Measurements from ENCODE around the gene PCDH9. TPM values are rescaled to one million over a fixed set of nuclear protein-coding genes. Genes with fewer than 3 reads are reported as not detected.

PCDH9 gene
- total RNA-seq, 1 donor from 2014 or later: 17.1 TPM

GRCh38 chr13:66835040-66835628, 395.0 kb downstream of the PCDH9 start:
- intact Hi-C loops (cut with DNase I): loop anchor here (10.0 kb wide), 1 partner anchor 400 kb away; the partner anchor contains the start of gene PCDH9
- DNase-seq (ENCODE audit: low spot score): peak; percentile 81

GRCh38 chr13:66830940-66831716, 399.0 kb downstream of the PCDH9 start:
- DNase-seq (ENCODE audit: low spot score): no peak

GRCh38 chr13:66829803-66830202, 400.3 kb downstream of the PCDH9 start:
- intact Hi-C loops (cut with DNase I): loop anchor here (10.0 kb wide), 1 partner anchor 405 kb away; the partner anchor contains the start of gene PCDH9
- DNase-seq (ENCODE audit: low spot score): no peak

More at GRCh38 chr13:66830940-66831716, 399.0 kb downstream of the PCDH9 start:
- intact Hi-C loops (cut with DNase I): loop anchor here (10.0 kb wide), 1 partner anchor 404 kb away; the partner anchor contains the start of gene PCDH9

GRCh38 chr13:66826398-66826797, 403.7 kb downstream of the PCDH9 start:
- intact Hi-C loops (cut with DNase I): no loop called here
- no peak for DNase-seq (ENCODE audit: low spot score)

- no peak for DNase-seq (ENCODE audit: low spot score)
- intact Hi-C loops (cut with DNase I): no loop called here
Observed at GRCh38 chr13:66821551-66821950, 408.6 kb downstream of the PCDH9 start.

- intact Hi-C loops (cut with DNase I): no loop called here
- DNase-seq (ENCODE audit: low spot score): no peak
Observed at GRCh38 chr13:66811455-66811854, 418.7 kb downstream of the PCDH9 start.

- intact Hi-C loops (cut with DNase I): no loop called here
- no peak for DNase-seq (ENCODE audit: low spot score)
Observed at GRCh38 chr13:66809485-66809884, 420.7 kb downstream of the PCDH9 start.

- no peak for DNase-seq (ENCODE audit: low spot score)
- intact Hi-C loops (cut with DNase I): no loop called here
Observed at GRCh38 chr13:66807251-66807650, 422.9 kb downstream of the PCDH9 start.

- no peak for DNase-seq (ENCODE audit: low spot score)
Observed at GRCh38 chr13:66805657-66806056, 424.5 kb downstream of the PCDH9 start.

GRCh38 chr13:66803808-66804456, 426.2 kb downstream of the PCDH9 start:
- intact Hi-C loops (cut with DNase I): no loop called here
- no peak for DNase-seq (ENCODE audit: low spot score)

More at GRCh38 chr13:66805657-66806056, 424.5 kb downstream of the PCDH9 start:
- intact Hi-C loops (cut with DNase I): no loop called here

GRCh38 chr13:66803013-66803807, 426.9 kb downstream of the PCDH9 start:
- intact Hi-C loops (cut with DNase I): no loop called here
- DNase-seq (ENCODE audit: low spot score): no peak

GRCh38 chr13:66795636-66796035, 434.5 kb downstream of the PCDH9 start:
- no peak for DNase-seq (ENCODE audit: low spot score)
- intact Hi-C loops (cut with DNase I): no loop called here

GRCh38 chr13:66794340-66795031, 435.6 kb downstream of the PCDH9 start:
- DNase-seq (ENCODE audit: low spot score): no peak
- intact Hi-C loops (cut with DNase I): no loop called here

- intact Hi-C loops (cut with DNase I): no loop called here
- DNase-seq (ENCODE audit: low spot score): no peak
Observed at GRCh38 chr13:66790861-66791260, 439.3 kb downstream of the PCDH9 start.

GRCh38 chr13:66781241-66781640, 448.9 kb downstream of the PCDH9 start:
- intact Hi-C loops (cut with DNase I): no loop called here
- no peak for DNase-seq (ENCODE audit: low spot score)

GRCh38 chr13:66780814-66781213, 449.3 kb downstream of the PCDH9 start:
- DNase-seq (ENCODE audit: low spot score): no peak
- intact Hi-C loops (cut with DNase I): no loop called here

GRCh38 chr13:66778461-66778860, 451.7 kb downstream of the PCDH9 start:
- DNase-seq (ENCODE audit: low spot score): no peak
- intact Hi-C loops (cut with DNase I): no loop called here

GRCh38 chr13:66775196-66775595, 454.9 kb downstream of the PCDH9 start:
- intact Hi-C loops (cut with DNase I): no loop called here
- DNase-seq (ENCODE audit: low spot score): no peak

GRCh38 chr13:66774046-66774445, 456.1 kb downstream of the PCDH9 start:
- no peak for DNase-seq (ENCODE audit: low spot score)
- intact Hi-C loops (cut with DNase I): no loop called here
